Measurements from ENCODE around the gene NUAK2.

GRCh38 chr1:205342986-205343385 lies 21.4 kb upstream of the NUAK2 start:
- TF ChIP-seq POLR2A (IDR thresholded peaks at IDR 0.05; ENCODE audit: low read length): peak; percentile 46
- TF ChIP-seq GATA1 (IDR thresholded peaks at IDR 0.05; ENCODE audit: low read depth, low read length): no peak
